IPS-18a (cell line): ENCODE data around the gene CRTAP.

Experiments used
- H3K27ac ChIP-seq: one replicate; pipeline ENCODE4 v1.5.1; 2013; ENCODE audit warnings: low read length
- H3K27me3 ChIP-seq: one replicate; pipeline ENCODE4 v1.6.1; 2013; ENCODE audit warnings: mild to moderate bottlenecking, low read length; ENCODE audit not compliant: control insufficient read depth, insufficient read depth
- H3K36me3 ChIP-seq: one replicate; pipeline ENCODE4 v1.6.1; 2013; ENCODE audit warnings: low read depth, low read length; ENCODE audit not compliant: control insufficient read depth
- H3K4me1 ChIP-seq: one replicate; pipeline ENCODE4 v1.6.1; 2013; ENCODE audit warnings: low read depth, low read length; ENCODE audit not compliant: control insufficient read depth
- H3K4me3 ChIP-seq: one replicate; pipeline ENCODE4 v1.5.1; 2013; ENCODE audit warnings: low read length
- H3K9ac ChIP-seq: one replicate; pipeline ENCODE4 v1.6.1; 2013; ENCODE audit warnings: mild to moderate bottlenecking, low read length, moderate library complexity
- H3K9me3 ChIP-seq: one replicate; pipeline ENCODE4 v1.6.1; 2013; ENCODE audit warnings: low read depth, low read length; ENCODE audit not compliant: control insufficient read depth

CRTAP gene

GRCh38 chr3:33081812-33082211 is 32.0 kb upstream of the CRTAP start:
- Histone ChIP-seq H3K9ac (no peak overlapping the region), H3K9me3 (no peaks in the 10 kb centered on the region), H3K4me3 (no peak overlapping the region), H3K27me3 (no peaks in the 10 kb centered on the region), H3K4me1 (peaks cover 6% of the 10 kb centered on the region), H3K27ac (no peak overlapping the region), H3K36me3 (no peaks in the 10 kb centered on the region)

GRCh38 chr3:33083958-33084357 is 29.9 kb upstream of the CRTAP start:
- Histone ChIP-seq H3K27me3 (no peaks in the 10 kb centered on the region), H3K9me3 (no peaks in the 10 kb centered on the region), H3K4me3 (no peak overlapping the region)

GRCh38 chr3:33088691-33089090 is 25.1 kb upstream of the CRTAP start:
- Histone ChIP-seq H3K27me3 (no peaks in the 10 kb centered on the region), H3K9ac (no peak overlapping the region), H3K9me3 (no peaks in the 10 kb centered on the region), H3K36me3 (no peaks in the 10 kb centered on the region), H3K4me3 (no peak overlapping the region), H3K27ac (no peak overlapping the region), H3K4me1 (peaks cover 6% of the 10 kb centered on the region)

More at GRCh38 chr3:33083958-33084357, 29.9 kb upstream of the CRTAP start:
- Histone ChIP-seq H3K4me1 (peaks cover 6% of the 10 kb centered on the region), H3K27ac (no peak overlapping the region), H3K9ac (no peak overlapping the region), H3K36me3 (no peaks in the 10 kb centered on the region)

GRCh38 chr3:33089515-33089914 is 24.3 kb upstream of the CRTAP start:
- H3K27me3 ChIP-seq, result no peaks in the 10 kb centered on the region
- H3K9me3 ChIP-seq, result no peaks in the 10 kb centered on the region
- H3K36me3 ChIP-seq, result no peaks in the 10 kb centered on the region
- no peak overlapping the region for H3K27ac ChIP-seq
- no peaks in the 10 kb centered on the region for H3K4me1 ChIP-seq
- H3K9ac ChIP-seq, result no peak overlapping the region
- no peak overlapping the region for H3K4me3 ChIP-seq

- Histone ChIP-seq H3K4me1 (peaks cover 5% of the 10 kb centered on the region), H3K36me3 (no peaks in the 10 kb centered on the region), H3K27ac (no peak overlapping the region), H3K9me3 (no peaks in the 10 kb centered on the region), H3K4me3 (no peak overlapping the region), H3K27me3 (peaks cover 11% of the 10 kb centered on the region), H3K9ac (no peak overlapping the region)
These were observed 22.1 kb upstream of the CRTAP start for GRCh38 chr3:33091746-33092145.

GRCh38 chr3:33092496-33093254 is 21.1 kb upstream of the CRTAP start:
- Histone ChIP-seq H3K36me3 (no peaks in the 10 kb centered on the region), H3K9me3 (no peaks in the 10 kb centered on the region), H3K27ac (no peak overlapping the region), H3K9ac (no peak overlapping the region), H3K4me1 (peaks cover 5% of the 10 kb centered on the region), H3K4me3 (no peak overlapping the region), H3K27me3 (peaks cover 11% of the 10 kb centered on the region)

GRCh38 chr3:33093847-33094246 is 20.0 kb upstream of the CRTAP start:
- no peaks in the 10 kb centered on the region for H3K36me3 ChIP-seq
- no peak overlapping the region for H3K9ac ChIP-seq
- H3K27me3 ChIP-seq, result peaks cover 11% of the 10 kb centered on the region
- no peak overlapping the region for H3K4me3 ChIP-seq
- H3K4me1 ChIP-seq, result peaks cover 5% of the 10 kb centered on the region
- H3K9me3 ChIP-seq, result no peaks in the 10 kb centered on the region
- no peak overlapping the region for H3K27ac ChIP-seq

- H3K27me3 ChIP-seq, result peaks cover 11% of the 10 kb centered on the region
- no peaks in the 10 kb centered on the region for H3K36me3 ChIP-seq
- H3K9ac ChIP-seq, result no peak overlapping the region
- peak overlapping the region; percentile 86 for H3K4me3 ChIP-seq
- H3K4me1 ChIP-seq, result peaks cover 5% of the 10 kb centered on the region
- H3K9me3 ChIP-seq, result no peaks in the 10 kb centered on the region
- H3K27ac ChIP-seq, result no peak overlapping the region
These were observed 18.4 kb upstream of the CRTAP start for GRCh38 chr3:33095436-33095835.

- Histone ChIP-seq H3K9me3 (no peaks in the 10 kb centered on the region), H3K4me1 (peaks cover 5% of the 10 kb centered on the region), H3K9ac (peak overlapping the region; percentile 21), H3K4me3 (peak overlapping the region; percentile 86), H3K27me3 (peaks cover 11% of the 10 kb centered on the region), H3K36me3 (no peaks in the 10 kb centered on the region), H3K27ac (no peak overlapping the region)
These were observed 17.5 kb upstream of the CRTAP start for GRCh38 chr3:33096093-33096868.

GRCh38 chr3:33099109-33099645 is 14.6 kb upstream of the CRTAP start:
- no peak overlapping the region for H3K9ac ChIP-seq
- peaks cover 5% of the 10 kb centered on the region for H3K4me1 ChIP-seq
- H3K36me3 ChIP-seq, result no peaks in the 10 kb centered on the region
- no peaks in the 10 kb centered on the region for H3K9me3 ChIP-seq
- H3K27ac ChIP-seq, result no peak overlapping the region
- H3K27me3 ChIP-seq, result peaks cover 11% of the 10 kb centered on the region
- H3K4me3 ChIP-seq, result no peak overlapping the region

- no peak overlapping the region for H3K27ac ChIP-seq
- no peak overlapping the region for H3K4me3 ChIP-seq
- no peak overlapping the region for H3K9ac ChIP-seq
- H3K36me3 ChIP-seq, result no peaks in the 10 kb centered on the region
- peaks cover 5% of the 10 kb centered on the region for H3K4me1 ChIP-seq
- H3K9me3 ChIP-seq, result no peaks in the 10 kb centered on the region
- peaks cover 11% of the 10 kb centered on the region for H3K27me3 ChIP-seq
These were observed 14.1 kb upstream of the CRTAP start for GRCh38 chr3:33099701-33100100.
